Thoracic aorta (tissue), 2 donors: ENCODE data around the gene SOX8. TPM values are rescaled to one million over a fixed set of nuclear protein-coding genes. Genes with fewer than 3 reads are reported as not detected.
A peak's percentile ranks its signal among the peaks of the same experiment; 100 is the strongest.
"Not testable (repeated sequence)": the region's sequence is repeated elsewhere in the genome, so short reads cannot be mapped to it uniquely, and the experiment has no call there.

ENCODE experiments used
- ATAC-seq: fragments of 150-250 bp; one replicate; pipeline ENCODE4 v1.8.0; 2017; ENCODE audit warnings: low read depth; ENCODE audit not compliant: insufficient number of reproducible peaks, low FRiP score
- DNase-seq: peaks from one replicate; pipeline ENCODE4 v3.0.0-alpha.2; 2020; ENCODE audit warnings: low spot score
- H3K27ac ChIP-seq, 2 donors: fragments of 200-600 bp; sonication (generic); 1 replicate in 1 of 2; 2 replicates in 1 of 2; pipeline ENCODE4 v1.5.1; 2016; ENCODE audit warnings: mild to moderate bottlenecking in 2 of 2, moderate library complexity in 2 of 2
- H3K27me3 ChIP-seq: fragments of 200-600 bp; sonication (generic); replicated peaks from 2 replicates; pipeline ENCODE4 v1.6.0; 2016; ENCODE audit warnings: mild to moderate bottlenecking; ENCODE audit not compliant: insufficient read depth
- H3K36me3 ChIP-seq: fragments of 200-600 bp; sonication (generic); one replicate; pipeline ENCODE4 v1.5.1; 2016
- H3K4me1 ChIP-seq, 2 donors: fragments of 200-600 bp; sonication (generic); 1 replicate in 1 of 2; 2 replicates in 1 of 2; pipeline versions ENCODE4 v1.5.1 to v1.6.0; 2016; ENCODE audit warnings: low read depth in 2 of 2, mild to moderate bottlenecking in 1 of 2; ENCODE audit not compliant: control insufficient read depth in 1 of 2
- H3K4me3 ChIP-seq: fragments of 200-600 bp; sonication (generic); 2 replicates; pipeline ENCODE4 v1.5.1; 2016; ENCODE audit warnings: mild to moderate bottlenecking
- H3K9me3 ChIP-seq: fragments of 200-600 bp; sonication (generic); 2 replicates; pipeline ENCODE4 v1.5.1; 2016
- total RNA-seq, 2 donors: library from RNA; depleted of rRNA; stranded (reverse); fragments of >200 nt; gene quantifications; one replicate each; pipeline versions ENCODE4 v1.1.0 to v1.2.3, GENCODE V29; 2016
- TF ChIP-seq, protein P1 (sequence below): fragments of 200-600 bp; sonication (generic); IDR thresholded peaks from one replicate; pipeline ENCODE4 v1.5.1; 2019; ENCODE audit warnings: antibody characterized with exemption

SOX8 gene
- total RNA-seq, 2 donors from 2014 or later = 5.7 to 10.1 TPM

DNA sequence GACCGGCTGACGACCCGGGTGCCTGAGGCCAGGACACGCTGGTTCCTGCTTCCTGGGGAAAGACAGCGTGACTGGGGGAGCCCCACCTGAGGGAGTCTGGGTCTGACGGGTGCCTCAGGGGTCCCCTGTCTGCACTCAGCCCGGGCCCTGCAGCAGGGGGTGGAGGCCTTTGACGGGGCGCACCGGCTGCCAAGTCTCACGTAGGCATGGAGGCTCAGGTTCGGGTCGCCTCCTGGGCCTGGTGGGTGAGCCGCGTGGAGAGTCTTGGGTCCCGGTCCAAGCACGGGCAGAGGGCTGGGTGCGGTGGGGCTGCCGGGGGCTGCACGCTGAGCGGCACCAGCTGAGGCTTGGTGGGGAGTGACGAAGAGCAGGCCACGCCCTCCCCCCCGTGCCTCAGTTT is 40.9 kb downstream of the SOX8 start:
- no peaks in the 10 kb centered on the region for H3K9me3 ChIP-seq
- TF ChIP-seq, protein P1, sequence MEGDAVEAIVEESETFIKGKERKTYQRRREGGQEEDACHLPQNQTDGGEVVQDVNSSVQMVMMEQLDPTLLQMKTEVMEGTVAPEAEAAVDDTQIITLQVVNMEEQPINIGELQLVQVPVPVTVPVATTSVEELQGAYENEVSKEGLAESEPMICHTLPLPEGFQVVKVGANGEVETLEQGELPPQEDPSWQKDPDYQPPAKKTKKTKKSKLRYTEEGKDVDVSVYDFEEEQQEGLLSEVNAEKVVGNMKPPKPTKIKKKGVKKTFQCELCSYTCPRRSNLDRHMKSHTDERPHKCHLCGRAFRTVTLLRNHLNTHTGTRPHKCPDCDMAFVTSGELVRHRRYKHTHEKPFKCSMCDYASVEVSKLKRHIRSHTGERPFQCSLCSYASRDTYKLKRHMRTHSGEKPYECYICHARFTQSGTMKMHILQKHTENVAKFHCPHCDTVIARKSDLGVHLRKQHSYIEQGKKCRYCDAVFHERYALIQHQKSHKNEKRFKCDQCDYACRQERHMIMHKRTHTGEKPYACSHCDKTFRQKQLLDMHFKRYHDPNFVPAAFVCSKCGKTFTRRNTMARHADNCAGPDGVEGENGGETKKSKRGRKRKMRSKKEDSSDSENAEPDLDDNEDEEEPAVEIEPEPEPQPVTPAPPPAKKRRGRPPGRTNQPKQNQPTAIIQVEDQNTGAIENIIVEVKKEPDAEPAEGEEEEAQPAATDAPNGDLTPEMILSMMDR = no peak
- no peaks in the 10 kb centered on the region for H3K4me1 ChIP-seq

DNA sequence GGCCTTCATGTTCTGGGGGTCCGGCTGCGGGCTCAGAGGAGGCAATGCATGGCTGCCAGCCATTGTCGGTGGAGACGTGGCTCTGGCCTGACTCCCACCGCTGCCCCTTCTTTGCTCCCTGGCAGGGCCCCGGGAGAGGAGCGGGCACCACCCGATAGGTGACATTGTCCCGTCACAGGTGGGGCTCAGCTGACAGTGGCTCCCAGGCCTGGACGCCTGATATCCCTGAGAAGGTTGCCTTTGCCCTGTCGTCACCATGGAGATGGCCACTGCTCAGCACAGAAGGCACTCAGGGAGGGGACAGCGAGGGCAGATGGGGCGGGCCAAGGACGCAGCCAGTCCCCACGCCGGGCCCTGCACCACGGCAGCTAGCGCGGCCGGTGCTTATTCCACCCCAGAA is 42.6 kb downstream of the SOX8 start:
- Histone ChIP-seq H3K4me1 (no peaks in the 10 kb centered on the region), H3K36me3 (no peaks in the 10 kb centered on the region), H3K9me3 (no peaks in the 10 kb centered on the region), H3K4me3 (no peak overlapping the region), H3K27ac (no peak overlapping the region), H3K27me3 (no peaks in the 10 kb centered on the region)
- DNase-seq (no peak), ATAC-seq (no peak)
- TF ChIP-seq, protein P1 = no peak

More for the DNA sequence above, 40.9 kb downstream of the SOX8 start:
- DNase-seq (no peak), ATAC-seq (no peak)
- no peaks in the 10 kb centered on the region for H3K27me3 ChIP-seq
- H3K4me3 ChIP-seq = no peak overlapping the region
- H3K27ac ChIP-seq = no peak overlapping the region
- H3K36me3 ChIP-seq = no peaks in the 10 kb centered on the region

DNA sequence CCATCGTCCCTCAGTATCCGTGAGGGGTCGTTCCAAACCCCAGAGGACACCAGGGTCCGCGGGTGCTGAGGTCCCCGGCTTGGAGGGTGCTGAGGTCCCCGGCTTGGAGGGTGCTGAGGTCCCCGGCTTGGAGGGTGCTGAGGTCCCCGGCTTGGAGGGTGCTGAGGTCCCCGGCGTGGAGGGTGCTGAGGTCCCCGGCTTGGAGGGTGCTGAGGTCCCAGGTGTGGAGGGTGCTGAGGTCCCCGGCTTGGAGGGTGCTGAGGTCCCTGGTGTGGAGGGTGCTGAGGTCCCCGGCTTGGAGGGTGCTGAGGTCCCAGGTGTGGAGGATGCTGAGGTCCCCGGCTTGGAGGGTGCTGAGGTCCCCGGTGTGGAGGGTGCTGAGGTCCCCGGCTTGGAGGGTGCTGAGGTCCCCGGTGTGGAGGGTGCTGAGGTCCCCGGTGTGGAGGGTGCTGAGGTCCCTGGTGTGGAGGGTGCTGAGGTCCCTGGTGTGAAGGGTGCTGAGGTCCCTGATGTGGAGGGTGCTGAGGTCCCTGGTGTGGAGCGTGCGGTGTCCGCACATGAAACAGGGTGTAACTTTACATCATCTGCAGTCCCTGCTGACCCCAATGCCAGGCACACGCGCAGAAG is 43.7 kb downstream of the SOX8 start:
- H3K36me3 ChIP-seq, H3K27me3 ChIP-seq, ATAC-seq, H3K4me1 ChIP-seq, H3K4me3 ChIP-seq, H3K9me3 ChIP-seq, H3K27ac ChIP-seq: not testable (repeated sequence)
- DNase-seq = peak; percentile 14

DNA sequence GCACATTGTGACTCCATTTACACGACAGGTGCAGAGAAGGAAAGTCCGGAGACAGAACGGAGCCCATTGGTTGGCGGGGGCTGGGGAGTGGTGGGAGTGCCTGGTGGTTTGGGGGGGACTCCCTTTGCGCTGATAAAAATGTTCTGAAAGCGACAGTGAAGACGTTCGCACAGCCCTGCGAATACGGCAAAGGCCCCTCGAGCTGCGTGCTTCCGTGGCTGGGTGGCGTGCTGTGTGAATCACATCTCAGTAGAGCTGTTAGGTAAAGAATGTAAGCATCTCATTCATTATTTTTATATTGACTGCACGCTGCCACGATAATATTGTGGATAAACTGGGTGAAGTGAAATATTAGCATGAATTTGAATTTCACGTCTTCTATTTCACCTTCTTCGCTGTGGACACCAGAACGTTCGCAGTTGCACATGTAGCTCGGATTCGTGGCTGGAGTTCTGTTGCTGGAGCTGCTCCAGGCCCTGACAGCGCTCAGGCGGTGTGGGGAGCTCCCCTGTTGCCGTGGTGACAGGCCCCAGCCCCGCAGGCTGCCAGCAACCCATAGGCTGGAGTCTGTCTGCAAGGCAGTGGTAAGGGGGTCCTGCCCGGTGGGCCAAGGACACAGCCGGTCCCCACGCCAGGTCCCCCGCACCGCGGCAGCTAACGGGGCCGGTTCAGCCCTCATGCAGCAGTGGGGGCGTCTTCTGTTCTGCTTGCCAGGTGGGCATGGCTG is 44.6 kb downstream of the SOX8 start:
- Histone ChIP-seq H3K4me1 (no peaks in the 10 kb centered on the region), H3K27ac (no peak overlapping the region), H3K9me3 (no peaks in the 10 kb centered on the region), H3K36me3 (no peaks in the 10 kb centered on the region), H3K4me3 (no peak overlapping the region), H3K27me3 (no peaks in the 10 kb centered on the region)
- TF ChIP-seq, protein P1 = no peak
- ATAC-seq = no peak
- no peak for DNase-seq

DNA sequence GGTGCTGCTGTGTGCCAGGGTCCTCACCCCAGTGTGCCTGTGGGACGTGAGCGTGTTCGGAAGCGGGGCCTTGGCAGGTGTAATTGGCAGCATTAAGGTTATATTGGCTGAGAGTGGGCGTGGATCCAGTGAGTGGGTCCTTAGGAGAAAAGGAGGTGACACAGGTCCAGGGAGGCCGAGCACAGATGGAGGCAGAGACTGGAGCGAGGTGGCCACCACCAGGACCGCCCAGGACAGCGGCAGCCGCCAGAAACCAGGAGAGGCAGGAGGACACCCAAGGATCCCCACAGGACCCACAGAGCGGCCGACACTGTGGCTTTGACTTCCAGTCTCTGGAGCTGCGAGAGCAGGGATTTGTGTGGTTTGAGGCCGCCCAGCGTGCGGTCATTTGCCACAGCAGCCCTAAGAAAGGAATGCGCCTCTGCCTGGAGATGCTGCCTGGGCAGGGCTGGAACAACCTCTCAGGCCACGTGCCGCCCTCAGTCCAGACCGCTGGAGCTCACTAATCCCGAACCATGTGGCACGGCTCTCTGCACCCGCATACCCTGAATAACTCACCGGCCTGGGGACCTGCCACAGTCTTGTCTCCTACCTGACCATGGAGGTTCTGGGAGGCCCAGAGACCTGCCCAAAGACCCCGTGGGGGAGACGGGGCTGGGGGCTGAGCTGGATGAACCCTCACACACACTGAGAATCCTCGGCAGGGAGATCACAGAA is 45.4 kb downstream of the SOX8 start:
- H3K27me3 ChIP-seq = no peaks in the 10 kb centered on the region
- TF ChIP-seq, protein P1 = no peak
- H3K36me3 ChIP-seq = no peaks in the 10 kb centered on the region
- no peak overlapping the region for H3K27ac ChIP-seq
- no peaks in the 10 kb centered on the region for H3K9me3 ChIP-seq
- no peak for DNase-seq
- no peak for ATAC-seq
- no peak overlapping the region for H3K4me3 ChIP-seq
- H3K4me1 ChIP-seq = no peaks in the 10 kb centered on the region
